K562 (cell line): ENCODE data around the gene CCDC117. TPM values are rescaled to one million over a fixed set of nuclear protein-coding genes. Genes with fewer than 3 reads are reported as not detected.

Source experiments
- ATF1 ChIP-seq, 2 experiments: fragments of 450-650 bp in 1 of 2; IDR thresholded peaks; 2 replicates each; pipeline ENCODE4 v1.6.1; 2016; ENCODE audit warnings: missing compliant biosample characterization in 1 of 2, missing genetic modification characterization in 1 of 2
- BRD9 ChIP-seq: fragments of 450-650 bp; IDR thresholded peaks from 2 replicates; pipeline ENCODE4 v1.6.1; 2018; ENCODE audit warnings: low read depth; ENCODE audit not compliant: partially characterized antibody
- CBX3 ChIP-seq, 2 experiments: IDR thresholded peaks; 1 replicate in 1 of 2; 2 replicates in 1 of 2; pipeline ENCODE4 v1.6.1; 2012; ENCODE audit warnings: inconsistent platforms in 2 of 2, low read length in 2 of 2, borderline replicate concordance in 1 of 2, control low read depth in 1 of 2
- CHD1 ChIP-seq: fragments of 200-600 bp; sonication (generic); IDR thresholded peaks from one replicate; pipeline ENCODE4 v1.6.1; 2012; ENCODE audit warnings: mild to moderate bottlenecking, moderate library complexity, low read length, inconsistent platforms
- FOXJ2 ChIP-seq: fragments of 200-800 bp; sonication (Bioruptor generic); IDR thresholded peaks from 2 replicates; pipeline ENCODE4 v1.6.1; 2016; ENCODE audit warnings: missing genetic modification characterization, missing compliant biosample characterization
- GABPA ChIP-seq: fragments of 200-800 bp; sonication (Bioruptor generic); conservative IDR thresholded peaks from 2 replicates; pipeline ENCODE4 v1.6.1; 2016; ENCODE audit warnings: low read depth, missing genetic modification characterization, missing compliant biosample characterization
- HDAC1 ChIP-seq, 2 experiments: fragments of 450-650 bp; IDR thresholded peaks; 2 replicates each; pipeline ENCODE4 v1.6.1; 2016 to 2017; ENCODE audit warnings: inconsistent platforms in 1 of 2, mild to moderate bottlenecking in 1 of 2, moderate library complexity in 1 of 2
- KAT7 ChIP-seq: sonication (generic); formaldehyde crosslinking; IDR thresholded peaks from 2 replicates; pipeline ENCODE4 v1.8.0; 2022; ENCODE audit warnings: missing genetic modification reagents, mild to moderate bottlenecking, borderline replicate concordance
- KLF6 ChIP-seq: fragments of 250-450 bp; sonication (Bioruptor Pico); IDR thresholded peaks from 2 replicates; pipeline ENCODE4 v1.4.0; 2020; ENCODE audit warnings: mild to moderate bottlenecking, moderate library complexity, borderline replicate concordance
- LCOR ChIP-seq: sonication (generic); formaldehyde crosslinking; IDR thresholded peaks from 2 replicates; pipeline ENCODE4 v1.8.0; 2022; ENCODE audit warnings: mild to moderate bottlenecking, missing genetic modification reagents
- MITF ChIP-seq: IDR thresholded peaks from 2 replicates; pipeline ENCODE4 v1.6.1; 2014; ENCODE audit warnings: antibody characterized with exemption
- NELFE ChIP-seq: IDR thresholded peaks from 2 replicates; pipeline ENCODE4 v1.6.1; 2011; ENCODE audit warnings: mild to moderate bottlenecking; ENCODE audit not compliant: insufficient read depth, insufficient read length
- NFRKB ChIP-seq: fragments of 450-650 bp; IDR thresholded peaks from 2 replicates; pipeline ENCODE4 v1.6.1; 2016; ENCODE audit warnings: low read depth
- POLR2B ChIP-seq: fragments of 450-650 bp; IDR thresholded peaks from 2 replicates; pipeline ENCODE4 v1.6.1; 2018; ENCODE audit warnings: low read depth; ENCODE audit not compliant: partially characterized antibody
- SMARCA4 ChIP-seq: fragments of 450-650 bp; IDR thresholded peaks from 2 replicates; pipeline ENCODE4 v1.6.1; 2016
- SREBF1 ChIP-seq: fragments of 150-350 bp; IDR thresholded peaks from 2 replicates; pipeline ENCODE4 v1.6.1; 2014; ENCODE audit warnings: antibody characterized with exemption, low read depth, low read length, borderline replicate concordance
- TAL1 ChIP-seq: fragments of 450-650 bp; IDR thresholded peaks from 2 replicates; pipeline ENCODE4 v1.6.1; 2016; ENCODE audit warnings: mild to moderate bottlenecking
- TBP ChIP-seq: optimal IDR thresholded peaks from 2 replicates; pipeline ENCODE3; 2011; ENCODE audit warnings: low read depth, low read length, improper control_type of control experiment
- ZBTB7A ChIP-seq: IDR thresholded peaks from 2 replicates; pipeline ENCODE4 v1.6.1; 2011; ENCODE audit warnings: low read depth, mild to moderate bottlenecking, low read length, moderate library complexity, borderline replicate concordance; ENCODE audit not compliant: control insufficient read depth
- ZFP1 ChIP-seq: fragments of 450-650 bp; formaldehyde crosslinking; IDR thresholded peaks from 2 replicates; pipeline ENCODE4 v1.4.0; 2020; ENCODE audit warnings: mild to moderate bottlenecking, mixed read lengths
- ZKSCAN3 ChIP-seq: fragments of 250-450 bp; sonication (Bioruptor Pico); IDR thresholded peaks from 2 replicates; pipeline ENCODE4 v1.4.0; 2020
- ZNF133 ChIP-seq: fragments of 250-450 bp; sonication (Bioruptor Pico); IDR thresholded peaks from 2 replicates; pipeline ENCODE4 v1.4.0; 2020; ENCODE audit warnings: mild to moderate bottlenecking
- ZNF184 ChIP-seq: sonication (generic); formaldehyde crosslinking; IDR thresholded peaks from 2 replicates; pipeline ENCODE4 v1.5.0; 2020; ENCODE audit warnings: missing genetic modification reagents
- ZNF23 ChIP-seq: fragments of 250-450 bp; sonication (Bioruptor Pico); IDR thresholded peaks from 2 replicates; pipeline ENCODE4 v1.4.0; 2020; ENCODE audit warnings: mild to moderate bottlenecking
- polyA plus RNA-seq, 8 experiments: library from polyadenylated mRNA; depleted of rRNA in 4 of 8; stranded (reverse) in 5 of 8; unstranded in 3 of 8; fragments of >200 nt; fragmentation: Nextera tagmentation in 2 of 8; fragmentation: Illumina TruSeq in 1 of 8; extraction: Ambion mirVana in 2 of 8; extraction: Trizol in 1 of 8; gene quantifications; 2 replicates each; pipeline versions ENCODE4 v1.2.1 to v1.2.3, GENCODE V29; 2011 to 2014; ENCODE audit warnings: inconsistent platforms in 1 of 8, missing spikeins in 1 of 8
- total RNA-seq, 7 experiments: library from RNA; depleted of rRNA in 6 of 7; stranded (reverse); fragments of >200 nt in 6 of 7; fragmentation: Illumina TruSeq in 2 of 7; extraction: Trizol in 2 of 7; gene quantifications; 2 replicates each; pipeline versions ENCODE4 v1.2.1 to v1.2.3, GENCODE V29; 2011 to 2021; ENCODE audit warnings: low replicate concordance in 1 of 7
- TF ChIP-seq, protein P1 (sequence below): fragments of 450-650 bp; IDR thresholded peaks from 2 replicates; pipeline ENCODE4 v1.6.1; 2014; ENCODE audit warnings: low read depth, mild to moderate bottlenecking, moderate library complexity, borderline replicate concordance
- TF ChIP-seq, protein P2 (sequence below), 2 experiments: fragments of 450-650 bp; IDR thresholded peaks; 2 replicates each; pipeline ENCODE4 v1.6.1; 2016

CCDC117 gene
- total and polyA plus RNA-seq, 9 of the 15 experiments (the other 6 are each of a cell fraction or from before 2014, with no cell fraction given), result 5.7 to 23.3 (median 15.8) TPM

- TF ChIP-seq, protein P1, sequence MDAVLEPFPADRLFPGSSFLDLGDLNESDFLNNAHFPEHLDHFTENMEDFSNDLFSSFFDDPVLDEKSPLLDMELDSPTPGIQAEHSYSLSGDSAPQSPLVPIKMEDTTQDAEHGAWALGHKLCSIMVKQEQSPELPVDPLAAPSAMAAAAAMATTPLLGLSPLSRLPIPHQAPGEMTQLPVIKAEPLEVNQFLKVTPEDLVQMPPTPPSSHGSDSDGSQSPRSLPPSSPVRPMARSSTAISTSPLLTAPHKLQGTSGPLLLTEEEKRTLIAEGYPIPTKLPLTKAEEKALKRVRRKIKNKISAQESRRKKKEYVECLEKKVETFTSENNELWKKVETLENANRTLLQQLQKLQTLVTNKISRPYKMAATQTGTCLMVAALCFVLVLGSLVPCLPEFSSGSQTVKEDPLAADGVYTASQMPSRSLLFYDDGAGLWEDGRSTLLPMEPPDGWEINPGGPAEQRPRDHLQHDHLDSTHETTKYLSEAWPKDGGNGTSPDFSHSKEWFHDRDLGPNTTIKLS, result peak; percentile 92
- TF ChIP-seq NFRKB, result peak; percentile 66; the same call in 1 of the 2 replicates
- no peak for TF ChIP-seq ZFP1
- peak; percentile 16 for TF ChIP-seq TBP
- no peak; the same call in 1 of the 2 replicates for TF ChIP-seq KAT7
- TF ChIP-seq BRD9, result peak; percentile 4
- peak; percentile 12; the same call in 1 of the 2 replicates for TF ChIP-seq ZBTB7A
- TF ChIP-seq HDAC1 (IDR thresholded peaks at IDR 0.05), result peak in 1 of 2 experiments; percentile 52; a peak in 1 of 4 replicates
- TF ChIP-seq, protein P2, sequence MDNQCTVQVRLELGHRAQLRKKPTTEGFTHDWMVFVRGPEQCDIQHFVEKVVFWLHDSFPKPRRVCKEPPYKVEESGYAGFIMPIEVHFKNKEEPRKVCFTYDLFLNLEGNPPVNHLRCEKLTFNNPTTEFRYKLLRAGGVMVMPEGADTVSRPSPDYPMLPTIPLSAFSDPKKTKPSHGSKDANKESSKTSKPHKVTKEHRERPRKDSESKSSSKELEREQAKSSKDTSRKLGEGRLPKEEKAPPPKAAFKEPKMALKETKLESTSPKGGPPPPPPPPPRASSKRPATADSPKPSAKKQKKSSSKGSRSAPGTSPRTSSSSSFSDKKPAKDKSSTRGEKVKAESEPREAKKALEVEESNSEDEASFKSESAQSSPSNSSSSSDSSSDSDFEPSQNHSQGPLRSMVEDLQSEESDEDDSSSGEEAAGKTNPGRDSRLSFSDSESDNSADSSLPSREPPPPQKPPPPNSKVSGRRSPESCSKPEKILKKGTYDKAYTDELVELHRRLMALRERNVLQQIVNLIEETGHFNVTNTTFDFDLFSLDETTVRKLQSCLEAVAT (IDR thresholded peaks at IDR 0.05), result 0 out of 4 replicates have a peak, but pooled peaks of 1 of the 2 experiments have one; percentile 8
- TF ChIP-seq ATF1 (CRISPR knock-in tag; IDR thresholded peaks at IDR 0.05), result no peak
- peak; percentile 15 for TF ChIP-seq ATF1 (tag; IDR thresholded peaks at IDR 0.05)
- TF ChIP-seq ZNF23, result no peak
- TF ChIP-seq FOXJ2 (tag), result peak; percentile 52; the same call in 1 of the 2 replicates
- TF ChIP-seq ZNF133 (CRISPR knock-in tag), result no peak
- 0 out of 2 replicates have a peak, but pooled peaks have one; percentile 47 for TF ChIP-seq LCOR (CRISPR knock-in tag)
- peak; percentile 14 for TF ChIP-seq POLR2B
- no peak for TF ChIP-seq SMARCA4
- peak; percentile 41; the same call in 1 of the 2 replicates for TF ChIP-seq GABPA (tag)
- TF ChIP-seq TAL1, result no peak
- 0 out of 2 replicates have a peak, but pooled peaks have one; percentile 15 for TF ChIP-seq KLF6
- no peak for TF ChIP-seq ZKSCAN3 (CRISPR knock-in tag)
- TF ChIP-seq MITF, result no peak
- no peak for TF ChIP-seq CBX3 (IDR thresholded peaks at IDR 0.05; ENCODE audit: borderline replicate concordance in 1 of 2, low read length in 2 of 2)
- TF ChIP-seq SREBF1, result no peak
- TF ChIP-seq ZNF184 (CRISPR knock-in tag), result no peak
- TF ChIP-seq NELFE, result no peak
- TF ChIP-seq CHD1, result peak; percentile 63
Measured at GRCh38 chr22:28799606-28800307, 27.3 kb downstream of the CCDC117 start (continued).
